Natural killer cell (primary cell): ENCODE data around the gene LDB2. TPM values are rescaled to one million over a fixed set of nuclear protein-coding genes. Genes with fewer than 3 reads are reported as not detected.

Experiments
- ATAC-seq, 3 donors: fragments of 150-1000 bp in 2 of 3; fragments of 200-7000 bp in 1 of 3; cut with Tn5 transposase; 1 replicate in 1 of 3; 2 replicates in 2 of 3; pipeline ENCODE4 v1.10.0; 2021; ENCODE audit warnings: mild to moderate bottlenecking in 2 of 3, moderate library complexity in 2 of 3
- DNase-seq, 2 donors: peaks; one replicate each; pipeline versions ENCODE4 v3.0.0 to v3.0.0-alpha.2; 2013 to 2021; ENCODE audit warnings: mixed read lengths in 1 of 2
- H3K27ac ChIP-seq: one replicate; pipeline ENCODE4 v1.5.1; 2013; ENCODE audit warnings: mild to moderate bottlenecking, low read length
- H3K27me3 ChIP-seq: one replicate; pipeline ENCODE4 v1.6.1; 2013; ENCODE audit warnings: low read length; ENCODE audit not compliant: control insufficient read depth, insufficient read depth
- H3K36me3 ChIP-seq: one replicate; pipeline ENCODE4 v1.6.1; 2013; ENCODE audit warnings: low read length; ENCODE audit not compliant: control insufficient read depth, insufficient read depth
- H3K4me1 ChIP-seq: one replicate; pipeline ENCODE4 v1.6.1; 2013; ENCODE audit warnings: low read length; ENCODE audit not compliant: control insufficient read depth, insufficient read depth
- H3K4me3 ChIP-seq: one replicate; pipeline ENCODE4 v1.5.1; 2013; ENCODE audit warnings: low read length
- H3K9me3 ChIP-seq: one replicate; pipeline ENCODE4 v1.6.1; 2013; ENCODE audit warnings: low read length; ENCODE audit not compliant: control insufficient read depth, insufficient read depth
- H3K27ac Mint-ChIP-seq, 2 donors: one replicate each; pipeline ENCODE4 v1.8.0; 2022; ENCODE audit warnings: mild to moderate bottlenecking in 2 of 2, mixed read lengths in 2 of 2, moderate library complexity in 1 of 2
- H3K27me3 Mint-ChIP-seq, 2 donors: one replicate each; pipeline ENCODE4 v1.8.0; 2022; ENCODE audit warnings: low read depth in 2 of 2, mixed read lengths in 2 of 2
- H3K36me3 Mint-ChIP-seq: one replicate; pipeline ENCODE4 v1.8.0; 2022; ENCODE audit warnings: mixed read lengths
- H3K4me1 Mint-ChIP-seq, 2 donors: one replicate each; pipeline ENCODE4 v1.8.0; 2022; ENCODE audit warnings: mixed read lengths in 2 of 2
- H3K4me3 Mint-ChIP-seq: one replicate; pipeline ENCODE4 v1.8.0; 2022; ENCODE audit warnings: mild to moderate bottlenecking, moderate library complexity, mixed read lengths
- H3K9me3 Mint-ChIP-seq, 2 donors: one replicate each; pipeline ENCODE4 v1.8.0; 2022; ENCODE audit warnings: mixed read lengths in 2 of 2
- CTCF ChIP-seq: fragments of 200-600 bp; IDR thresholded peaks from one replicate; pipeline ENCODE4 v1.8.0; 2022; ENCODE audit warnings: antibody characterized with exemption
- WGBS: methylation state at CpG from one replicate; pipeline ENCODE4 v1.1.7; 2013; ENCODE audit warnings: missing lambda C conversion rate; ENCODE audit not compliant: insufficient coverage; 5-methylcytosine and 5-hydroxymethylcytosine counted together
- intact Hi-C: fragments of 100-400 bp; cut with micrococcal nuclease; formaldehyde crosslinking; loops from one replicate; pipeline ENCODE4 v1.14.2; 2022
- total RNA-seq, 4 donors: library from RNA; stranded (reverse); fragments of 120-200 nt in 1 of 4; gene quantifications; one replicate each; pipeline versions ENCODE4 v1.2.3 to v1.2.4, GENCODE V29; 2013 to 2022

Gene LDB2
- total RNA-seq, 3 donors from 2014 or later (not counting 1 experiment from before 2014, with no cell fraction given): 8.2 to 14.2 (median 13.6) TPM

DNA sequence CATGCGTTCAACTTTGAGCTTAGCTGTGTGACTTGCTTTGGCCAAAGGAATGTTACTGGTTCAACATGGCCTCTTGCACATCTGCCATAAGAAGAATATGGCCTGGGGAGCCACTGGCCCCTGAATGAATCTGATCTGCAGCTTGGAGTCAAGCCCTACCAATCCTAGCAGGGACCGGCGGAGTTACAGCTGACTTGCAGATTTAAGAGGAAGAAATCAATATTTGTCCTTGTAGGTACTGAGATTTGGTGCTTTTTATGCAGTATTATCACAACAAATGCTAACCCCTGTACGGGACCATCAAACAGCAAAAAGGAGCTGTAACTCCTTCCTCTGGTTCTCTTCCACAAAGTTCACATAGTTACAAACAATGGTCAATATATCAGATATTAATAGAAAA, 252.0 kb downstream of the LDB2 start:
- Histone ChIP-seq H3K36me3 (no peaks in the 10 kb centered on the region), H3K4me3 (no peak overlapping the region), H3K9me3 (no peaks in the 10 kb centered on the region), H3K27ac (no peak overlapping the region), H3K27me3 (no peaks in the 10 kb centered on the region), H3K4me1 (no peaks in the 10 kb centered on the region)
- Mint-ChIP-seq H3K4me3 (no peak overlapping the region), H3K36me3 (no peaks in the 10 kb centered on the region), H3K4me1 (no peaks in the 10 kb centered on the region), H3K27ac (no peak overlapping the region), H3K9me3 (no peaks in the 10 kb centered on the region), H3K27me3 (no peaks in the 10 kb centered on the region)
- intact Hi-C loops: no loop called here
- DNase-seq (no peak), ATAC-seq (no peak)
- WGBS: 100% methylated on average over 3 of the region's 4 CpGs
- TF ChIP-seq CTCF: no peak

DNA sequence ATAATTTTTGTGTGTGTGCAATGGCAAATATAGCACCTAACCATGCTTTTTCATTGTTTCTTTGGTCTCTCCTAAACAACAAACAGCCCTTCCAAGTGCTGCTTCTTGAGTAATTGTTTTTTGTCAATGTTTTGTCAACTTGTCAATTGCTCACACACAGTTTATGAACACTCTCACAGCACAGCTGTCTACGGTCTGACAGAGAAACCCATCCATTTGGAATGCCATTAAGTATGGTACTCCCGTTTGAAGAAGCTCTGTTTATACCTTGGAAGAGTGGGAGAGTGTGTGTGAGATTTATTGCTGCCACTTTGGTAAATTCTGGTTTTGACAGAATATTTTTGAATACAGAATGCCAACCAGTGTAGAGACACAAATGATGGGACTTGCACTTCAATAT, 254.6 kb downstream of the LDB2 start:
- H3K36me3 ChIP-seq: no peaks in the 10 kb centered on the region
- no peak overlapping the region for H3K27ac ChIP-seq
- Mint-ChIP-seq H3K27me3 (peaks cover 0 to 3% of the 10 kb centered on the region in 2 donors), H3K9me3 (no peaks in the 10 kb centered on the region), H3K4me1 (no peaks in the 10 kb centered on the region), H3K4me3 (no peak overlapping the region), H3K36me3 (no peaks in the 10 kb centered on the region), H3K27ac (no peak overlapping the region)
- H3K9me3 ChIP-seq: no peaks in the 10 kb centered on the region
- no peak for TF ChIP-seq CTCF
- 88% methylated on average over 2 of the region's 2 CpGs for WGBS
- H3K27me3 ChIP-seq: no peaks in the 10 kb centered on the region
- intact Hi-C loops: no loop called here
- ATAC-seq (no peak), DNase-seq (no peak)
- H3K4me3 ChIP-seq: no peak overlapping the region
- no peaks in the 10 kb centered on the region for H3K4me1 ChIP-seq

GRCh38 chr4:16642897-16643296, 255.5 kb downstream of the LDB2 start:
- H3K4me3 Mint-ChIP-seq: no peak overlapping the region

More at GRCh38 chr4:16642897-16643296, 255.5 kb downstream of the LDB2 start:
- ATAC-seq (no peak), DNase-seq (no peak)
- no peaks in the 10 kb centered on the region for H3K9me3 ChIP-seq
- Mint-ChIP-seq H3K36me3 (no peaks in the 10 kb centered on the region), H3K27me3 (peaks cover 0 to 3% of the 10 kb centered on the region in 2 donors), H3K9me3 (no peaks in the 10 kb centered on the region), H3K4me1 (no peaks in the 10 kb centered on the region), H3K27ac (no peak overlapping the region)
- H3K27me3 ChIP-seq: no peaks in the 10 kb centered on the region
- no peaks in the 10 kb centered on the region for H3K4me1 ChIP-seq
- intact Hi-C loops: no loop called here
- WGBS: 81% methylated on average over 2 of the region's 5 CpGs
- no peak for TF ChIP-seq CTCF
- no peak overlapping the region for H3K4me3 ChIP-seq
- H3K27ac ChIP-seq: no peak overlapping the region
- H3K36me3 ChIP-seq: no peaks in the 10 kb centered on the region
